ENCODE results near the gene ZXDA.
A peak's percentile ranks its signal among the peaks of the same experiment; 100 is the strongest.
"Not testable (repeated sequence)": the region's sequence is repeated elsewhere in the genome, so short reads cannot be mapped to it uniquely, and the experiment has no call there.

ZXDA gene

GRCh38 chrX:57929373-57929772 is 19.1 kb upstream of the ZXDA start:
- ChIA-PET POLR2A (no interaction called here), CTCF (interaction anchor here (0.8 to 2.6 kb wide), 5 partner anchors 11 to 110 kb away, joined by 3 to 12 read pairs (median 4); no protein-coding TSS in a partner anchor)
- peak; percentile 42 for TF ChIP-seq CTCF (IDR thresholded peaks at IDR 0.05; ENCODE audit: insufficient read depth, low read length, missing control alignments)
- no peak overlapping the region for H3K4me3 ChIP-seq (ENCODE audit: low read depth, low read length)
- DNase-seq (ENCODE audit: low read depth, low spot score): no peak

GRCh38 chrX:57925806-57926205 is 15.5 kb upstream of the ZXDA start:
- ChIA-PET POLR2A (no interaction called here), CTCF (interaction anchor here (1.0 kb wide), 1 partner anchor 103 kb away, joined by 3 read pairs; no protein-coding TSS in a partner anchor)
- DNase-seq (ENCODE audit: low read depth, low spot score): no peak
- TF ChIP-seq CTCF (IDR thresholded peaks at IDR 0.05; ENCODE audit: insufficient read depth, low read length, missing control alignments): no peak
- no peak overlapping the region for H3K4me3 ChIP-seq (ENCODE audit: low read depth, low read length)

- ChIA-PET POLR2A (no interaction called here), CTCF (interaction anchor here (1.0 to 2.3 kb wide), 5 partner anchors 10 to 107 kb away, joined by 3 to 16 read pairs (median 3); no protein-coding TSS in a partner anchor)
- no peak overlapping the region for H3K4me3 ChIP-seq (ENCODE audit: low read depth, low read length)
- DNase-seq (ENCODE audit: low read depth, low spot score): no peak
- TF ChIP-seq CTCF (IDR thresholded peaks at IDR 0.05; ENCODE audit: insufficient read depth, low read length, missing control alignments): peak; percentile 33
These were observed 8.6 kb upstream of the ZXDA start for GRCh38 chrX:57918750-57919436.

DNA sequence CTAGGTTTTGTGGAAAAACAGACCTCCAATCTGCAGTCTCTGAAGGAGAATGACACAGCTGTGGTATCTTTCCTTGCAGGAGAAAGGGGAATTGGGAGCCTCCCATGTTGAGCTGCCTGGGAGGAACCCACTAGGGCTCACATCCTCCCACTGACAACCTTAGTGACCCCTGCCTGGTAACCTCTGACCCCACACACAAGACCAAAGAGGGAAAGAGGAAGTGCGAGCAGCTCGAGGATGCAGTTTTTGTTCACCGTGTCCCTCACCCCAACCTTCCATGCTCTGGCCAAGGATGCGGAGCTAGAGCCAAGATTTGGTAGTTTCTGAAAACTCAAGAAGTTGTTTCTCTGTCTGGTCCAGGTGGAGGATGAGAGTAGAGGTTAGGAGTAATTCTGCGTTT is 5.4 kb upstream of the ZXDA start:
- no peak for DNase-seq (ENCODE audit: low read depth, low spot score)
- no peak for TF ChIP-seq CTCF (IDR thresholded peaks at IDR 0.05; ENCODE audit: insufficient read depth, low read length, missing control alignments)
- H3K4me3 ChIP-seq (ENCODE audit: low read depth, low read length): no peak overlapping the region
- ChIA-PET POLR2A (no interaction called here), CTCF (interaction anchor here (1.0 to 3.4 kb wide), 2 partner anchors 95 to 97 kb away, joined by 3 to 18 read pairs; no protein-coding TSS in a partner anchor)

DNA sequence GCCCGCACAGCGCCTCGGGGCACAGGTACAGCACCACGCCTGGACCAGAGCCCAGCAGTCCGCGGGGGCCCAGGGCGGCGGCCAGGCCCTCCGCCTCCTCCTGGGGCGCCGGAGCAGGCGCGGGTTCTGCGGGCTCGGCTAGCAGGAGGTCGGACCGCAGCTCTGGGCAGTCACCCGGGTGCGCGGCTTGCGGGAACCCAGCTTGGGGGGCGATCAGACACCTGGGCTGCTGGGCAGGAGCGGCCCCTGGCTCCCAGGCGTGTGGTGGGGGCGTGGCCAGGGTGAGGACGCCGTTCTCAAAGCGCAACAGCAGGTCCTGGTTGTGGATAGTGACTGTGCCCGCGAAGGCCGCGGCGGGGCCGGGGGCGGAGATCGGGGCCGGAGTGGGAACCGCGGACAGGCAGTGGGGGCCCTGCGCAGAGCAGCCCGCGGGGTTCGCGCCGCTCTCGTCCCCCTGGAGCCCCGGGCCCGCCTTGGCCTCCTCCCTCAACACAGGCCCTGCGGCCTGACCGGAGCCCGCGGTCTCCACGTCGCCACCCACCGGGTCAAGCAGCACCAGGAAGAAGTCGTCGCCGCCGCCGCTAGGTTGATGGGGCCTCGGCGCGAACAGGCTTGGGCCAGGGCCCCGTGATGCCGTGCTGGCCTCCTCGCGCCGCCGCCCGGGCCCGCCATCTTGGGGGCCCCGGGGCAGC is 517 bp downstream of the ZXDA start:
- POLR2A ChIA-PET; CTCF ChIA-PET; DNase-seq (ENCODE audit: low read depth, low spot score): not testable (repeated sequence)
- peak overlapping the region; percentile 50 for H3K4me3 ChIP-seq (ENCODE audit: low read depth, low read length)

DNA sequence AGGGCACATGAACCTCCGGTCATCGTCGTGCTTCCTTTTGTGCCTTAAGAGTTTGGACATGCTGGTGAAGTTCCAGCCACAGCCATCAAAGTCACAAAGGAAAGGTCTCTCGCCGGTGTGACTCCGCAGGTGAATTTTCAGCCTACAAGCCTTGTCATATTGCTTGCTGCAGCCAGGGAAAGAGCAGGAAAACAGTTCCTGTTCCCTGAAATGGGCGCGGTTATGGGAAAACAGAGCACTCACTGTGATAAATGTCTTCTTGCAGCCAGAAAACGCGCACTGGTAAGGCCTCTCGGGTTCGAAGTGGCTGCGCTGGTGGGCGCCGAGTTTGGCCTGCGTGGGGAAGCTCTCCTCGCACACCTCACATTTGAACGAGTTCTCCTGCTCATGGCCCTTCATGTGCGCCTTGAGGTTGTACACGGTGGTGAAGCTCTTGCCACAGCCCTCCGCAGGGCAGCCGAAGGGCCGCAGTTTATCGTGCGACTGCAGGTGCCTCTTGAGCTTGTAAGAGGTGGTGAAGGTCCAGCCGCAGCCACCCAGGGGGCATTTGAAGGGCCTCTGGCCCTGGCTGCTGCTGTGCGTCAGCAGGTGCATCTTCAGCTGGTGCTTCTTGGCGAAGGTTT is 1.2 kb downstream of the ZXDA start:
- CTCF ChIA-PET; DNase-seq (ENCODE audit: low read depth, low spot score); POLR2A ChIA-PET: not testable (repeated sequence)
- peak overlapping the region; percentile 50 for H3K4me3 ChIP-seq (ENCODE audit: low read depth, low read length)

DNA sequence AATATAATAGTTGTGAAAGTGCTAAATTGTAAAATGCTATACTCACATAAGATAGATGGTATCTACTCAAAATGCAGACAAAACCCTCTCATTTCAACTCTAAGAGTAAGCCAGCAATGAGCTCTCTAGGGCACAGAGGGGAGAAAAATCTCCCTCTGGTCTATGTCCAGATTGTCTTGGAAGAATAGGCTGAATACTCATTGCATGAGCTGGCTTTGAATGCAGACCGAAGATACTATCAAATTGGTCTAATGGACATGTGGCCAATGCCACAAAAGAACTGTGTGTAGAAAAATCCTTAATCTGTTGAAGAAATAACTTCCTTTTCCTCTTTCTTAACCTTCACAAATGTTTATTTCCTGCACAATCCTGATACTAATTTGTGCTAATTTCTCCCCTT is 3.5 kb downstream of the ZXDA start:
- ChIA-PET POLR2A (no interaction called here), CTCF (no interaction called here)
- TF ChIP-seq CTCF (IDR thresholded peaks at IDR 0.05; ENCODE audit: insufficient read depth, low read length, missing control alignments): no peak
- H3K4me3 ChIP-seq (ENCODE audit: low read depth, low read length): no peak overlapping the region
- DNase-seq (ENCODE audit: low read depth, low spot score): peak; percentile 5

Data from AG04449 (cell line).